Left lung (tissue), 10 donors: ENCODE data around the gene GAS1. TPM values are rescaled to one million over a fixed set of nuclear protein-coding genes. Genes with fewer than 3 reads are reported as not detected.
A peak's percentile ranks its signal among the peaks of the same experiment; 100 is the strongest.

Experiments used
- ATAC-seq: fragments of 200-7000 bp; cut with Tn5 transposase; one replicate; pipeline ENCODE4 v1.9.1; 2020; ENCODE audit warnings: moderate library complexity
- DNase-seq, 4 donors: peaks; one replicate each; pipeline ENCODE4 v3.0.0-alpha.2; 2013 to 2020
- H3K27ac ChIP-seq, 2 donors: fragments of 200-600 bp; sonication (generic) in 1 of 2; one replicate each; pipeline versions ENCODE4 v1.5.0 to v1.8.0; 2020 to 2021
- H3K27me3 ChIP-seq, 2 donors: fragments of 200-600 bp; sonication (generic) in 1 of 2; one replicate each; pipeline versions ENCODE4 v1.5.0 to v1.8.0; 2020 to 2021
- H3K36me3 ChIP-seq, 2 donors: fragments of 200-600 bp; sonication (generic) in 1 of 2; one replicate each; pipeline versions ENCODE4 v1.5.0 to v1.8.0; 2020 to 2021
- H3K4me1 ChIP-seq, 2 donors: fragments of 200-600 bp; one replicate each; pipeline ENCODE4 v1.8.0; 2021
- H3K4me3 ChIP-seq, 2 donors: fragments of 200-600 bp; sonication (generic) in 1 of 2; one replicate each; pipeline versions ENCODE4 v1.5.0 to v1.8.0; 2020 to 2021; ENCODE audit warnings: mild to moderate bottlenecking in 1 of 2
- H3K9me3 ChIP-seq, 2 donors: fragments of 200-600 bp; sonication (generic) in 1 of 2; one replicate each; pipeline versions ENCODE4 v1.5.0 to v1.8.0; 2020 to 2021
- intact Hi-C, 2 donors: fragments of 100-400 bp; cut with DNase I; formaldehyde crosslinking; loops; one replicate each; pipeline versions ENCODE4 v1.11.2 to v1.14.2; 2022
- polyA plus RNA-seq, 6 donors: library from polyadenylated mRNA; unstranded; fragments of 120-200 nt; gene quantifications; one replicate each; pipeline ENCODE4 v1.2.1, GENCODE V29; 2013; ENCODE audit not compliant: insufficient read length in 6 of 6
- total RNA-seq, 2 donors: library from RNA; stranded (reverse); fragmentation: NEBNext Ultra II Directional; extraction: Animal tissue kit (Norgen Biotek cat#: 25700); gene quantifications; one replicate each; pipeline ENCODE4 v1.2.1, GENCODE V29; 2021
- TF ChIP-seq, protein P1 (sequence below), 2 donors: fragments of 200-600 bp; sonication (generic) in 1 of 2; IDR thresholded peaks; one replicate each; pipeline versions ENCODE4 v1.5.0 to v1.8.0; 2021; ENCODE audit warnings: antibody characterized with exemption in 2 of 2
- donor health status: DM: no; HTN: yes; CAD: no.
- donor health status: DM: no; HTN: no; CAD: no.

The GAS1 gene
- total and polyA plus RNA-seq, 8 donors = 9.8 to 33.5 (median 20.3) TPM

DNA sequence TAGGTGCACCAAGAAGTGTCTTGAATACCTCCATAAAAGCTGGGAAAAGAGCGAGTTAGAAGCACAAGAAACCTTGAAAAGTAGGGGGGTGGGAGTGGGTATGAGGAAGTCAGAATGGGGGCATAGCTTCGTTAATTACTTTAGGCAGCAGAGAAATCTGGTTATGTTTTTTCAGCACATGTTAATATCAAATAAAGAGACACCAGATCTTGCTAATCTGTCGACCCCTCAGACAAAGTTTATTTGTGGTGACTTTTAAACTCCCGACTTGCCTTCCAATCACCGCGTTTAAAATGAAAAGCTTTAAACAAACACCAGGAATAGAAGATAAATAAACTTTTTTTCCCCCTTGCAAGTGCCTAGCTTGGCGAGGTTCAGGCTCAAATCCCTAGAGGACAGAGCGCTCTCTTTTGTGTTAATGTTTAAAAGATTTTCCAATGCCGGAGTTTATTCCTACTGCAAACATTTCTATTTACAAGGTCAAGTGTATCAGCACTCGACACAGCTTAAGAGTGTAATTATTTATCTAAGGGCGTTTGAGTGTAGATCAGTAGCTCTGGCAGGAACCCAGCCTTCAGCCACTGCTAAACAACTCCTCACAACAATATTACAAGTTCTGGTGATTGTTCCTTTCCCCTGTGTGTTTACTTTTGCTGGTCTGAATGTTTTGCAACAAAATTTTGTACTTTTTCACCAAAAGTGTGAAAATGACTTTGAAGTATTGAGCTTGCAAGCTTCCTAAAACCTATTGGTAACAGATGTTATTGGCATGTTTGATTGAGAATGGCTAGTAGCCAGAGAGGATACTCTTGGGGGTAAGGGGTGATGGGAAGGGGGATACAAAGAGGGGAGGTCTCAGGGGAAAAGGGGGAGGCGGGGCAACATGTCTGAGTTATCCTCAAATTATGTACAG is 3.8 kb downstream of the GAS1 start:
- DNase-seq (peak in 3 of 4 donors; percentile 46 to 71 (median 56)), ATAC-seq (peak; percentile 25)
- H3K27me3 ChIP-seq = peaks cover 42 to 100% of the 10 kb centered on the region in 2 donors
- H3K36me3 ChIP-seq = no peaks in the 10 kb centered on the region
- intact Hi-C loops = no loop called here
- no peak overlapping the region for H3K4me3 ChIP-seq
- no peaks in the 10 kb centered on the region for H3K9me3 ChIP-seq
- H3K27ac ChIP-seq = no peak overlapping the region
- TF ChIP-seq, protein P1, sequence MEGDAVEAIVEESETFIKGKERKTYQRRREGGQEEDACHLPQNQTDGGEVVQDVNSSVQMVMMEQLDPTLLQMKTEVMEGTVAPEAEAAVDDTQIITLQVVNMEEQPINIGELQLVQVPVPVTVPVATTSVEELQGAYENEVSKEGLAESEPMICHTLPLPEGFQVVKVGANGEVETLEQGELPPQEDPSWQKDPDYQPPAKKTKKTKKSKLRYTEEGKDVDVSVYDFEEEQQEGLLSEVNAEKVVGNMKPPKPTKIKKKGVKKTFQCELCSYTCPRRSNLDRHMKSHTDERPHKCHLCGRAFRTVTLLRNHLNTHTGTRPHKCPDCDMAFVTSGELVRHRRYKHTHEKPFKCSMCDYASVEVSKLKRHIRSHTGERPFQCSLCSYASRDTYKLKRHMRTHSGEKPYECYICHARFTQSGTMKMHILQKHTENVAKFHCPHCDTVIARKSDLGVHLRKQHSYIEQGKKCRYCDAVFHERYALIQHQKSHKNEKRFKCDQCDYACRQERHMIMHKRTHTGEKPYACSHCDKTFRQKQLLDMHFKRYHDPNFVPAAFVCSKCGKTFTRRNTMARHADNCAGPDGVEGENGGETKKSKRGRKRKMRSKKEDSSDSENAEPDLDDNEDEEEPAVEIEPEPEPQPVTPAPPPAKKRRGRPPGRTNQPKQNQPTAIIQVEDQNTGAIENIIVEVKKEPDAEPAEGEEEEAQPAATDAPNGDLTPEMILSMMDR (IDR thresholded peaks at IDR 0.05) = no peak
- H3K4me1 ChIP-seq = peaks cover 4 to 29% of the 10 kb centered on the region in 2 donors

DNA sequence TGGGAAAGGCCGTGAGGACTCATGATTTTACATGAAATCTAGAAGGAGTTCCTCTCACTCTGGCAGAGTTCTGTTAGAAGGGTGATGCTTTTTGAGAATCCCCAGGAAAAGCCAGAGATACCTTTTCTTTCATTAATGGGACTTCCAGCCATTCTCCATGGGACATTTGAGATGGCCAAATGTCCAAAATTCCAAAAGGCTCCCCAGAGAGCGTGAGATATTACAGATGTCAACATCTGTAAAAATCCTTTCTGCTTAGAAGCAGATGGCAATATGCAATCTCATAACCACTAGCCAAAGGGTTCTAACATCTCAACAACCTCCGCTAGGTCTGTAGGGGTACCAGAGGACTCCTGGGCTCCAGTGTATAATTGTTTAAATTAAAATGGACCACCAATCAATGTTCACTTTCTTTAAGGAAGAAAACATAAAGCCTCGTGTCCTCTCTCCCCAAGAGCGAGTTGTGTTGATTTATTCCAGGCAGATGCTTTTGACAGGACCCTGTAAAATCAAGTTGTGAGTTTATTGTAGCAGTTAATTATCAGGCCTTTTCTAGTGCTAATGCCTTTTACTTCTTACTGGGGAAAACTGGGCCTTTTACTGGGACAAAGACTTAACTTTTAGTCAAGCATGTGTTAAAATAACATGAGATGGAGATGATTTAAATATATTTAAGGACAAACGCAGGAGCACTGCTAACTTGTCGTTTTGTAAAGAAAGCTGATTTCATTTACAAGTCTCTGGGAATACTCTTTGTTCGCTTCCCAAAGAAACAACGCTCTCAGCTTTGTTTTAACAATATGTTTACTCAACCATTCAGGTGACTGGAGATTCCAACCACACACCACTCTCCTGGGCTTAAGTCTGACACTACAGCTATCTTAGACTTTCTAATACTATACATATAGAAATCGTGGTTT is 4.8 kb downstream of the GAS1 start:
- ATAC-seq (no peak), DNase-seq (peak in 1 of 4 donors; percentile 29)
- Histone ChIP-seq H3K4me3 (no peak overlapping the region), H3K36me3 (no peaks in the 10 kb centered on the region), H3K27me3 (peaks cover 46 to 98% of the 10 kb centered on the region in 2 donors), H3K9me3 (no peaks in the 10 kb centered on the region), H3K27ac (no peak overlapping the region), H3K4me1 (peaks cover 4 to 25% of the 10 kb centered on the region in 2 donors)
- TF ChIP-seq, protein P1 (IDR thresholded peaks at IDR 0.05) = no peak
- intact Hi-C loops = no loop called here

DNA sequence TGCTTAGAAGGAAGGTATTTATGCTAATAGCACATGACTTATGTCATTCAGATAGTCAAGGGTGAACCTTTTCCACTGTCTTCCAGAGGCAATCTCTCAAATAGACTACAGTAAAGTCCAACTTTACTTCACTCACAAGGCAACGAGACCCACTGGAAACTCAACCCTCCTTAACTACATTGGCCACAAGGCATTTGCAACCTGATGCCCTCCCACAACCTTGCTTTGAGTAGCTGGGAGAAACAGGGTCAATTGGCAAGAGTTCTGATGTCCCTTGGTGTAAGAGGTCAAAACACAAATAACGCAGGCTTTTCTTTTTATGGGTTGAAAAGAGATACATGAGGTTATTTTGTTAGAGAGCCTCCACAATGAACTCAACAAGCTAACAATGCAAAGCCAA is 6.1 kb downstream of the GAS1 start:
- Histone ChIP-seq H3K4me3 (no peak overlapping the region), H3K27ac (no peak overlapping the region), H3K9me3 (no peaks in the 10 kb centered on the region), H3K4me1 (peaks cover 4 to 17% of the 10 kb centered on the region in 2 donors), H3K36me3 (no peaks in the 10 kb centered on the region), H3K27me3 (peaks cover 48 to 93% of the 10 kb centered on the region in 2 donors)
- DNase-seq (no peak), ATAC-seq (no peak)
- TF ChIP-seq, protein P1 (IDR thresholded peaks at IDR 0.05) = no peak
- intact Hi-C loops = no loop called here

DNA sequence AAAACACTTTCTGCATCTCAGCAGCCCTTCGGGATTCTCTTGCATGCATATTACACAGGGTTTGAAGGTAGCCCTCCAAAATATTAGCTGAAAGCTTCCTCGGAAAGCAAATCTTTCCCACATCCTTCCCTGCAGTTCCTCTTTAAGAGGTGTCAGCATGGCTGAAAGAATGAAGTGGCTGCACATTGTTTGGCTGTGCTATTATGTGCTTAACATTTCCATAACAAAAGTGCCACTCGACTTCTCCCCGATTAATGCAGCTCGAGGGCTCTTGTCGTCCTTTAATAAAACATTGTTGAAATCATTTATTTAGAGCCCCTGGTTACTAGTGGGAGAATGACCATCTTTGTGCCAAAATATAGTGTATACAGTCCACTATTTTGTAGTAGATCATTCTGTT is 6.5 kb downstream of the GAS1 start:
- DNase-seq (no peak), ATAC-seq (no peak)
- no peak overlapping the region for H3K27ac ChIP-seq
- intact Hi-C loops = no loop called here
- H3K4me1 ChIP-seq = peaks cover 4 to 12% of the 10 kb centered on the region in 2 donors
- H3K27me3 ChIP-seq = peaks cover 48 to 93% of the 10 kb centered on the region in 2 donors
- TF ChIP-seq, protein P1 (IDR thresholded peaks at IDR 0.05) = no peak
- H3K9me3 ChIP-seq = no peaks in the 10 kb centered on the region
- no peaks in the 10 kb centered on the region for H3K36me3 ChIP-seq
- H3K4me3 ChIP-seq = no peak overlapping the region
